Measurements from ENCODE around the gene TENM4.

DNA sequence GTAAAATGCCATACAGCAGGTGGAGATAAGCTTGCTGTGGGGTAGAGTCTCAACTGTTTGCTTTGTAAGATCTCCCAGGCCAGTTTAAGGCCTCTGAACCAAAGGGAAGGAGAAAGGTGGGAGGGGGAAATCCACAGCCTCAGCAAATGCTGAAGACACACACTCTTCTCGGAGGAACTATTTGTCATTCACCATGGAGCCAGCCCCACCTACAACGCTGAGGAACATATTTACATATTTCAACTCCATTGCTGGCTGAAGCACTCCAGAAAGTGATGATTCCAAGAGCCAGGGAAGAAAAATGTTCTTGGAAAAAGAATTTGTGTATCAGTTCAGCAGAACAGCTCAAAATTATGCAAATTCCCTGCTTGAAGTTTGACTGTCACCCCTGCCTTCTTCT lies 6.5 kb downstream of the TENM4 start:
- no peak for TF ChIP-seq POLR2A (IDR thresholded peaks at IDR 0.05)
- TF ChIP-seq, protein P1, sequence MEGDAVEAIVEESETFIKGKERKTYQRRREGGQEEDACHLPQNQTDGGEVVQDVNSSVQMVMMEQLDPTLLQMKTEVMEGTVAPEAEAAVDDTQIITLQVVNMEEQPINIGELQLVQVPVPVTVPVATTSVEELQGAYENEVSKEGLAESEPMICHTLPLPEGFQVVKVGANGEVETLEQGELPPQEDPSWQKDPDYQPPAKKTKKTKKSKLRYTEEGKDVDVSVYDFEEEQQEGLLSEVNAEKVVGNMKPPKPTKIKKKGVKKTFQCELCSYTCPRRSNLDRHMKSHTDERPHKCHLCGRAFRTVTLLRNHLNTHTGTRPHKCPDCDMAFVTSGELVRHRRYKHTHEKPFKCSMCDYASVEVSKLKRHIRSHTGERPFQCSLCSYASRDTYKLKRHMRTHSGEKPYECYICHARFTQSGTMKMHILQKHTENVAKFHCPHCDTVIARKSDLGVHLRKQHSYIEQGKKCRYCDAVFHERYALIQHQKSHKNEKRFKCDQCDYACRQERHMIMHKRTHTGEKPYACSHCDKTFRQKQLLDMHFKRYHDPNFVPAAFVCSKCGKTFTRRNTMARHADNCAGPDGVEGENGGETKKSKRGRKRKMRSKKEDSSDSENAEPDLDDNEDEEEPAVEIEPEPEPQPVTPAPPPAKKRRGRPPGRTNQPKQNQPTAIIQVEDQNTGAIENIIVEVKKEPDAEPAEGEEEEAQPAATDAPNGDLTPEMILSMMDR (IDR thresholded peaks at IDR 0.05) = no peak

All from heart left ventricle (tissue), 13 donors.